Measurements from ENCODE around the gene SPAG16. TPM values are rescaled to one million over a fixed set of nuclear protein-coding genes. Genes with fewer than 3 reads are reported as not detected.

The SPAG16 gene
- total and polyA plus RNA-seq, 2 donors (not counting 1 experiment from before 2014, with no cell fraction given) = 3.4 to 8.6 TPM

GRCh38 chr2:214244847-214245246 is 960.6 kb downstream of the SPAG16 start:
- no peak overlapping the region for H3K27ac Mint-ChIP-seq
- H3K9ac ChIP-seq (ENCODE audit: low read length) = no peak overlapping the region
- no CpG with 5 or more reads among the region's 1 CpG for WGBS (ENCODE audit: insufficient coverage)
- POLR2A ChIA-PET = no interaction called here
- no peaks in the 10 kb centered on the region for H3K4me1 Mint-ChIP-seq
- no peaks in the 10 kb centered on the region for H3K27me3 Mint-ChIP-seq
- no peak overlapping the region for H3K27ac ChIP-seq (ENCODE audit: low read length in 2 of 2)
- no peaks in the 10 kb centered on the region for H3K9me3 Mint-ChIP-seq (ENCODE audit: insufficient read depth)
- H3K79me2 ChIP-seq (ENCODE audit: control insufficient read depth, insufficient read depth, low read length) = no peaks in the 10 kb centered on the region
- DNase-seq (no peak), ATAC-seq (ENCODE audit: low read depth) (no peak)
- CTCF ChIA-PET = no interaction called here
- H4K20me1 ChIP-seq (ENCODE audit: control insufficient read depth, insufficient read depth, low read length, poor library complexity, severe bottlenecking) = no peaks in the 10 kb centered on the region
- H3K4me3 Mint-ChIP-seq = no peak overlapping the region
- TF ChIP-seq CTCF (IDR thresholded peaks at IDR 0.05) (no peak), EZH2 (IDR thresholded peaks at IDR 0.05; ENCODE audit: borderline replicate concordance, insufficient read depth, low read depth, low read length, poor library complexity, severe bottlenecking) (no peak)
- H3K4me2 ChIP-seq (replicated peaks; ENCODE audit: low read depth, low read length, poor library complexity, severe bottlenecking) = no peak overlapping the region
- no peaks in the 10 kb centered on the region for H3K9me3 ChIP-seq (ENCODE audit: control extremely low read depth in 1 of 3, control insufficient read depth in 2 of 3, insufficient read depth in 1 of 3, low read length in 2 of 3)
- no peak overlapping the region for H3K4me3 ChIP-seq (ENCODE audit: control extremely low read depth in 1 of 5, extremely low read depth in 1 of 5, insufficient read depth in 1 of 5, low read depth in 2 of 5, low read length in 4 of 5)
- H3K4me1 ChIP-seq (ENCODE audit: control insufficient read depth in 2 of 2, insufficient read depth in 2 of 2, low read length in 2 of 2) = no peaks in the 10 kb centered on the region
- no peaks in the 10 kb centered on the region for H3K27me3 ChIP-seq (replicated peaks in 1 of 4; ENCODE audit: control extremely low read depth in 1 of 4, control insufficient read depth in 3 of 4, insufficient read depth in 4 of 4, low read length in 3 of 4)
- no peaks in the 10 kb centered on the region for H3K36me3 ChIP-seq (replicated peaks in 1 of 2; ENCODE audit: control extremely low read depth in 1 of 2, control insufficient read depth in 1 of 2, extremely low read depth in 1 of 2, insufficient read depth in 2 of 2, low read length in 1 of 2)
- H2AFZ ChIP-seq (ENCODE audit: insufficient read depth, low read depth, low read length, poor library complexity, severe bottlenecking) = no peak overlapping the region
- intact Hi-C loops (cut with micrococcal nuclease) = no loop called here

- no peaks in the 10 kb centered on the region for H3K9me3 ChIP-seq (ENCODE audit: control extremely low read depth in 1 of 3, control insufficient read depth in 2 of 3, insufficient read depth in 1 of 3, low read length in 2 of 3)
- Mint-ChIP-seq H3K4me1 (no peaks in the 10 kb centered on the region), H3K27ac (no peak overlapping the region), H3K27me3 (no peaks in the 10 kb centered on the region), H3K4me3 (no peak overlapping the region), H3K9me3 (ENCODE audit: insufficient read depth) (no peaks in the 10 kb centered on the region)
- H3K4me2 ChIP-seq (replicated peaks; ENCODE audit: low read depth, low read length, poor library complexity, severe bottlenecking) = no peak overlapping the region
- CTCF ChIA-PET = no interaction called here
- H3K36me3 ChIP-seq (replicated peaks in 1 of 2; ENCODE audit: control extremely low read depth in 1 of 2, control insufficient read depth in 1 of 2, extremely low read depth in 1 of 2, insufficient read depth in 2 of 2, low read length in 1 of 2) = no peaks in the 10 kb centered on the region
- DNase-seq (no peak), ATAC-seq (ENCODE audit: low read depth) (no peak)
- H3K9ac ChIP-seq (ENCODE audit: low read length) = no peak overlapping the region
- intact Hi-C loops (cut with micrococcal nuclease) = no loop called here
- TF ChIP-seq CTCF (IDR thresholded peaks at IDR 0.05) (no peak), EZH2 (IDR thresholded peaks at IDR 0.05; ENCODE audit: borderline replicate concordance, insufficient read depth, low read depth, low read length, poor library complexity, severe bottlenecking) (no peak)
- H3K27ac ChIP-seq (ENCODE audit: low read length in 2 of 2) = no peak overlapping the region
- POLR2A ChIA-PET = no interaction called here
- H3K4me1 ChIP-seq (ENCODE audit: control insufficient read depth in 2 of 2, insufficient read depth in 2 of 2, low read length in 2 of 2) = no peaks in the 10 kb centered on the region
- no peaks in the 10 kb centered on the region for H3K79me2 ChIP-seq (ENCODE audit: control insufficient read depth, insufficient read depth, low read length)
- no peaks in the 10 kb centered on the region for H3K27me3 ChIP-seq (replicated peaks in 1 of 4; ENCODE audit: control extremely low read depth in 1 of 4, control insufficient read depth in 3 of 4, insufficient read depth in 4 of 4, low read length in 3 of 4)
- H2AFZ ChIP-seq (ENCODE audit: insufficient read depth, low read depth, low read length, poor library complexity, severe bottlenecking) = no peak overlapping the region
- H3K4me3 ChIP-seq (ENCODE audit: control extremely low read depth in 1 of 5, extremely low read depth in 1 of 5, insufficient read depth in 1 of 5, low read depth in 2 of 5, low read length in 4 of 5) = no peak overlapping the region
- no peaks in the 10 kb centered on the region for H4K20me1 ChIP-seq (ENCODE audit: control insufficient read depth, insufficient read depth, low read length, poor library complexity, severe bottlenecking)
Observed at GRCh38 chr2:214246417-214246816, 962.2 kb downstream of the SPAG16 start.

Data from B cell (primary cell).